Measurements from ENCODE around the gene CSNK1G3.

The CSNK1G3 gene

GRCh38 chr5:123598028-123598689 is 86.2 kb downstream of the CSNK1G3 start:
- Histone ChIP-seq H3K27me3 (ENCODE audit: control insufficient read depth in 3 of 3, insufficient read depth in 3 of 3, low read depth in 1 of 3, low read length in 3 of 3) (no peaks in the 10 kb centered on the region), H2BK5ac (ENCODE audit: low read length) (no peak overlapping the region), H2BK120ac (ENCODE audit: low read depth, low read length) (no peak overlapping the region), H4K91ac (ENCODE audit: low read depth, low read length, poor library complexity) (no peak overlapping the region), H3K4me3 (ENCODE audit: low read length in 2 of 2) (no peak overlapping the region), H3K4me2 (ENCODE audit: insufficient read depth, low read length, poor library complexity, severe bottlenecking) (no peak overlapping the region), H3K18ac (ENCODE audit: low read length) (no peak overlapping the region), H3K36me3 (replicated peaks in 1 of 2; ENCODE audit: control insufficient read depth in 2 of 2, insufficient read depth in 2 of 2, low read length in 2 of 2) (peaks cover 2 to 58% of the 10 kb centered on the region in 2 donors), H2BK12ac (ENCODE audit: low read length) (no peak overlapping the region), H3K9ac (ENCODE audit: low read depth, low read length, poor library complexity) (no peak overlapping the region), H4K8ac (ENCODE audit: low read depth, low read length) (no peak overlapping the region), H3K27ac (replicated peaks; ENCODE audit: low read length) (no peak overlapping the region), H3K4me1 (ENCODE audit: control insufficient read depth in 2 of 2, insufficient read depth in 1 of 2, low read depth in 1 of 2, low read length in 2 of 2) (no peaks in the 10 kb centered on the region), H3K14ac (ENCODE audit: low read length) (no peak overlapping the region), H3K79me1 (ENCODE audit: low read depth, low read length) (no peaks in the 10 kb centered on the region), H2BK15ac (ENCODE audit: low read length) (no peak overlapping the region), H2AFZ (ENCODE audit: low read length) (no peak overlapping the region), H2AK5ac (ENCODE audit: low read depth, low read length) (no peak overlapping the region), H3K4ac (ENCODE audit: low read length) (no peak overlapping the region), H3K23ac (ENCODE audit: low read depth, low read length, poor library complexity) (no peak overlapping the region), H3K9me3 (replicated peaks in 1 of 2; ENCODE audit: control insufficient read depth in 2 of 2, insufficient read depth in 1 of 2, low read depth in 1 of 2, low read length in 2 of 2) (no peaks in the 10 kb centered on the region)
- WGBS, 2 donors (ENCODE audit: extremely low coverage in 2 of 2, insufficient read length in 2 of 2, insufficient replicate concordance in 1 of 2) = no CpG with 5 or more reads among the region's 5 CpGs
- DNase-seq (ENCODE audit: low spot score) = no peak

GRCh38 chr5:123599171-123599570 is 87.2 kb downstream of the CSNK1G3 start:
- Histone ChIP-seq H4K8ac (ENCODE audit: low read depth, low read length) (no peak overlapping the region), H3K9ac (ENCODE audit: low read depth, low read length, poor library complexity) (no peak overlapping the region), H3K4me2 (ENCODE audit: insufficient read depth, low read length, poor library complexity, severe bottlenecking) (no peak overlapping the region), H3K4me3 (ENCODE audit: low read length in 2 of 2) (no peak overlapping the region), H3K27ac (replicated peaks; ENCODE audit: low read length) (no peak overlapping the region), H3K14ac (ENCODE audit: low read length) (no peak overlapping the region), H4K91ac (ENCODE audit: low read depth, low read length, poor library complexity) (no peak overlapping the region), H3K18ac (ENCODE audit: low read length) (no peak overlapping the region), H3K36me3 (replicated peaks in 1 of 2; ENCODE audit: control insufficient read depth in 2 of 2, insufficient read depth in 2 of 2, low read length in 2 of 2) (peaks cover 2 to 57% of the 10 kb centered on the region in 2 donors), H3K27me3 (ENCODE audit: control insufficient read depth in 3 of 3, insufficient read depth in 3 of 3, low read depth in 1 of 3, low read length in 3 of 3) (no peaks in the 10 kb centered on the region), H3K9me3 (replicated peaks in 1 of 2; ENCODE audit: control insufficient read depth in 2 of 2, insufficient read depth in 1 of 2, low read depth in 1 of 2, low read length in 2 of 2) (no peaks in the 10 kb centered on the region), H2BK5ac (ENCODE audit: low read length) (no peak overlapping the region), H3K79me1 (ENCODE audit: low read depth, low read length) (no peaks in the 10 kb centered on the region), H2AK5ac (ENCODE audit: low read depth, low read length) (no peak overlapping the region), H2BK120ac (ENCODE audit: low read depth, low read length) (no peak overlapping the region), H2BK12ac (ENCODE audit: low read length) (no peak overlapping the region), H2AFZ (ENCODE audit: low read length) (no peak overlapping the region), H3K23ac (ENCODE audit: low read depth, low read length, poor library complexity) (no peak overlapping the region), H2BK15ac (ENCODE audit: low read length) (no peak overlapping the region), H3K4me1 (ENCODE audit: control insufficient read depth in 2 of 2, insufficient read depth in 1 of 2, low read depth in 1 of 2, low read length in 2 of 2) (no peaks in the 10 kb centered on the region), H3K4ac (ENCODE audit: low read length) (no peak overlapping the region)
- DNase-seq (ENCODE audit: low spot score) = no peak
- no CpG with 5 or more reads among the region's 2 CpGs for WGBS, 2 donors (ENCODE audit: extremely low coverage in 2 of 2, insufficient read length in 2 of 2, insufficient replicate concordance in 1 of 2)

GRCh38 chr5:123601610-123602009 is 89.6 kb downstream of the CSNK1G3 start:
- H3K14ac ChIP-seq (ENCODE audit: low read length) = no peak overlapping the region
- DNase-seq (ENCODE audit: low spot score) = no peak
- H3K4ac ChIP-seq (ENCODE audit: low read length) = no peak overlapping the region
- H2AFZ ChIP-seq (ENCODE audit: low read length) = no peak overlapping the region
- no peak overlapping the region for H3K27ac ChIP-seq (replicated peaks; ENCODE audit: low read length)
- H3K79me1 ChIP-seq (ENCODE audit: low read depth, low read length) = no peaks in the 10 kb centered on the region
- H4K91ac ChIP-seq (ENCODE audit: low read depth, low read length, poor library complexity) = no peak overlapping the region
- H3K4me2 ChIP-seq (ENCODE audit: insufficient read depth, low read length, poor library complexity, severe bottlenecking) = no peak overlapping the region
- no peak overlapping the region for H2BK12ac ChIP-seq (ENCODE audit: low read length)
- H3K23ac ChIP-seq (ENCODE audit: low read depth, low read length, poor library complexity) = no peak overlapping the region
- no peak overlapping the region for H4K8ac ChIP-seq (ENCODE audit: low read depth, low read length)
- H3K9ac ChIP-seq (ENCODE audit: low read depth, low read length, poor library complexity) = no peak overlapping the region
- H3K36me3 ChIP-seq (replicated peaks in 1 of 2; ENCODE audit: control insufficient read depth in 2 of 2, insufficient read depth in 2 of 2, low read length in 2 of 2) = peaks cover 2 to 52% of the 10 kb centered on the region in 2 donors
- no peak overlapping the region for H3K18ac ChIP-seq (ENCODE audit: low read length)
- no peak overlapping the region for H2BK5ac ChIP-seq (ENCODE audit: low read length)
- H2AK5ac ChIP-seq (ENCODE audit: low read depth, low read length) = no peak overlapping the region
- no peak overlapping the region for H2BK120ac ChIP-seq (ENCODE audit: low read depth, low read length)
- no peaks in the 10 kb centered on the region for H3K9me3 ChIP-seq (replicated peaks in 1 of 2; ENCODE audit: control insufficient read depth in 2 of 2, insufficient read depth in 1 of 2, low read depth in 1 of 2, low read length in 2 of 2)
- no peak overlapping the region for H3K4me3 ChIP-seq (ENCODE audit: low read length in 2 of 2)
- no peak overlapping the region for H2BK15ac ChIP-seq (ENCODE audit: low read length)
- no peaks in the 10 kb centered on the region for H3K4me1 ChIP-seq (ENCODE audit: control insufficient read depth in 2 of 2, insufficient read depth in 1 of 2, low read depth in 1 of 2, low read length in 2 of 2)
- no CpG with 5 or more reads among the region's 2 CpGs for WGBS, 2 donors (ENCODE audit: extremely low coverage in 2 of 2, insufficient read length in 2 of 2, insufficient replicate concordance in 1 of 2)
- H3K27me3 ChIP-seq (ENCODE audit: control insufficient read depth in 3 of 3, insufficient read depth in 3 of 3, low read depth in 1 of 3, low read length in 3 of 3) = no peaks in the 10 kb centered on the region

GRCh38 chr5:123605822-123606221 is 93.8 kb downstream of the CSNK1G3 start:
- Histone ChIP-seq H3K4me1 (ENCODE audit: control insufficient read depth in 2 of 2, insufficient read depth in 1 of 2, low read depth in 1 of 2, low read length in 2 of 2) (no peaks in the 10 kb centered on the region), H3K79me1 (ENCODE audit: low read depth, low read length) (no peaks in the 10 kb centered on the region), H3K23ac (ENCODE audit: low read depth, low read length, poor library complexity) (no peak overlapping the region), H3K27me3 (ENCODE audit: control insufficient read depth in 3 of 3, insufficient read depth in 3 of 3, low read depth in 1 of 3, low read length in 3 of 3) (no peaks in the 10 kb centered on the region), H2AFZ (ENCODE audit: low read length) (no peak overlapping the region), H2BK120ac (ENCODE audit: low read depth, low read length) (no peak overlapping the region), H3K4me3 (ENCODE audit: low read length in 2 of 2) (no peak overlapping the region), H3K18ac (ENCODE audit: low read length) (no peak overlapping the region), H3K27ac (replicated peaks; ENCODE audit: low read length) (no peak overlapping the region), H4K91ac (ENCODE audit: low read depth, low read length, poor library complexity) (no peak overlapping the region), H3K9me3 (replicated peaks in 1 of 2; ENCODE audit: control insufficient read depth in 2 of 2, insufficient read depth in 1 of 2, low read depth in 1 of 2, low read length in 2 of 2) (no peaks in the 10 kb centered on the region), H2BK5ac (ENCODE audit: low read length) (no peak overlapping the region), H3K9ac (ENCODE audit: low read depth, low read length, poor library complexity) (no peak overlapping the region), H2BK15ac (ENCODE audit: low read length) (no peak overlapping the region), H3K4me2 (ENCODE audit: insufficient read depth, low read length, poor library complexity, severe bottlenecking) (no peak overlapping the region), H2BK12ac (ENCODE audit: low read length) (no peak overlapping the region), H2AK5ac (ENCODE audit: low read depth, low read length) (no peak overlapping the region), H3K4ac (ENCODE audit: low read length) (no peak overlapping the region), H3K14ac (ENCODE audit: low read length) (no peak overlapping the region), H3K36me3 (replicated peaks in 1 of 2; ENCODE audit: control insufficient read depth in 2 of 2, insufficient read depth in 2 of 2, low read length in 2 of 2) (peaks cover 4 to 56% of the 10 kb centered on the region in 2 donors), H4K8ac (ENCODE audit: low read depth, low read length) (no peak overlapping the region)
- DNase-seq (ENCODE audit: low spot score) = no peak
